Left forelimb (tissue), 1 donor: ENCODE results near the gene SPATA31D3.
"Not testable (repeated sequence)": the region's sequence is repeated elsewhere in the genome, so short reads cannot be mapped to it uniquely, and the experiment has no call there.

Experiments used
- DNase-seq: peaks from one replicate; pipeline ENCODE4 v3.0.0-alpha.2; 2018; ENCODE audit warnings: low spot score

Gene SPATA31D3

GRCh38 chr9:81943393-81943792 is at the start of gene SPATA31D3:
Gene SPATA31D3, plus strand, starts transcription at chr9:81943500. Its CDS starts 86 bp downstream, at chr9:81943586.
- not testable (repeated sequence) for DNase-seq

- no peak for DNase-seq
Observed at GRCh38 chr9:81893929-81894328, 49.4 kb upstream of the SPATA31D3 start.

- DNase-seq = no peak
Observed at GRCh38 chr9:81894891-81895290, 48.4 kb upstream of the SPATA31D3 start.

- no peak for DNase-seq
Observed at GRCh38 chr9:81896070-81896469, 47.2 kb upstream of the SPATA31D3 start.

- DNase-seq = no peak
Observed at GRCh38 chr9:81898851-81899250, 44.4 kb upstream of the SPATA31D3 start.

GRCh38 chr9:81902196-81902595 is 41.1 kb upstream of the SPATA31D3 start:
- no peak for DNase-seq

- DNase-seq = no peak
Observed at GRCh38 chr9:81902626-81903025, 40.7 kb upstream of the SPATA31D3 start.

- no peak for DNase-seq
Observed at GRCh38 chr9:81906671-81907070, 36.6 kb upstream of the SPATA31D3 start.

GRCh38 chr9:81912135-81912534 is 31.2 kb upstream of the SPATA31D3 start:
- DNase-seq = no peak

GRCh38 chr9:81915801-81916505 is 27.3 kb upstream of the SPATA31D3 start:
- no peak for DNase-seq

- not testable (repeated sequence) for DNase-seq
Observed at GRCh38 chr9:81918507-81918906, 24.8 kb upstream of the SPATA31D3 start.

- not testable (repeated sequence) for DNase-seq
Observed at GRCh38 chr9:81928305-81928704, 15.0 kb upstream of the SPATA31D3 start, which contains the start of gene SPATA31D4. Gene SPATA31D4, plus strand, starts transcription at chr9:81928428. Its CDS starts 86 bp downstream, at chr9:81928514.

GRCh38 chr9:81930147-81930546 is 13.2 kb upstream of the SPATA31D3 start:
- DNase-seq = not testable (repeated sequence)

- DNase-seq = not testable (repeated sequence)
Observed at GRCh38 chr9:81933547-81933946, 9.8 kb upstream of the SPATA31D3 start.

- not testable (repeated sequence) for DNase-seq
Observed at GRCh38 chr9:81948650-81949049, 5.3 kb downstream of the SPATA31D3 start.

GRCh38 chr9:81953096-81953495 is 9.8 kb downstream of the SPATA31D3 start:
- no peak for DNase-seq

GRCh38 chr9:81955625-81956024 is 12.3 kb downstream of the SPATA31D3 start:
- no peak for DNase-seq

GRCh38 chr9:81964218-81965171 is 21.2 kb downstream of the SPATA31D3 start:
- DNase-seq = no peak

- no peak for DNase-seq
Observed at GRCh38 chr9:81968026-81968425, 24.7 kb downstream of the SPATA31D3 start.

GRCh38 chr9:81969971-81970370 is 26.7 kb downstream of the SPATA31D3 start:
- no peak for DNase-seq

- DNase-seq = no peak
Observed at GRCh38 chr9:81971727-81972126, 28.4 kb downstream of the SPATA31D3 start.

- DNase-seq = no peak
Observed at GRCh38 chr9:81974764-81975163, 31.5 kb downstream of the SPATA31D3 start.

- no peak for DNase-seq
Observed at GRCh38 chr9:81976351-81976750, 33.1 kb downstream of the SPATA31D3 start.
